ENCODE measurements around the gene LIMS2.

Gene LIMS2

DNA sequence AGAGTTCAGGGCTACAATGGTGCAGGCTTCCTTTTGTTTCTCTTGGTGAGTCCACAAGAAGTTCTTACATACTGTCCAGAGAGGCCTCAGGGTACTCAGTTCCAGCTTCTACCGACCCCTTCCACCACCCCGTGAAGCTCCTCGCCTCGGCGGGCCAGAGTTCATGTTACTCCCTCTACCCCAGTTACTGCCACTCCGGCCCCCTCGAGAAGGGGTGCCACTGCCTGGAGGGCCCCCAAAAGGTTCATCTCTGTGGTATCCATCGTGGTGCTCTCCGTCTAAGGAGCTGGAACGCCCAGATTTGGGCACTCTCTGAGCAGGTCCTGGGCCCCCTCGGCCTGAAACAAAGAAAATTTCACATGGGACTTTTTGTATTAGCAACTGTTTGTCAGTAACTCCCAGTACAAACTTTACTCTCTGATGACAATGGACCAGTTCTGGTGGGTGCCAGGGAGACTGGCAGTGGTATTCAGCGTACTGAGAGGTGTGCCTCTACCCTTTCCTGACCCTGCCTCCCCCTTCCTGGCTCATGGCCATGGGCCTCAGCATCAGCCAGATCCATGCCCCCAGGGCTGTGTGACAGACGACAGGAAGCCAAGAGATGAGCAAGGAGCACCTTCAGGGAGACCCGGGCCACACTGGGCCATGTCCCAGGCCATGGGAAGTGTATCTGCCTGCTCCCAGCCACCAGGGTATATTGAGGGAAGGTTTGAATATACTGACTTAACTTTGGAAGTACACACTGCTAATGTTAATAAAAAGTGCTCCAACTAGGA is 31.1 kb upstream of the LIMS2 start:
- Mint-ChIP-seq H3K9me3 (no peaks in the 10 kb centered on the region), H3K4me3 (no peak overlapping the region), H3K27me3 (no peaks in the 10 kb centered on the region), H3K4me1 (ENCODE audit: low read depth in 2 of 2) (peaks cover 11 to 27% of the 10 kb centered on the region in 2 donors), H3K36me3 (ENCODE audit: insufficient read depth) (peaks cover 51% of the 10 kb centered on the region), H3K27ac (peak overlapping the region; percentile 58 to 81)
- no peak for ATAC-seq (replicated peaks)
- no peak for DNase-seq

DNA sequence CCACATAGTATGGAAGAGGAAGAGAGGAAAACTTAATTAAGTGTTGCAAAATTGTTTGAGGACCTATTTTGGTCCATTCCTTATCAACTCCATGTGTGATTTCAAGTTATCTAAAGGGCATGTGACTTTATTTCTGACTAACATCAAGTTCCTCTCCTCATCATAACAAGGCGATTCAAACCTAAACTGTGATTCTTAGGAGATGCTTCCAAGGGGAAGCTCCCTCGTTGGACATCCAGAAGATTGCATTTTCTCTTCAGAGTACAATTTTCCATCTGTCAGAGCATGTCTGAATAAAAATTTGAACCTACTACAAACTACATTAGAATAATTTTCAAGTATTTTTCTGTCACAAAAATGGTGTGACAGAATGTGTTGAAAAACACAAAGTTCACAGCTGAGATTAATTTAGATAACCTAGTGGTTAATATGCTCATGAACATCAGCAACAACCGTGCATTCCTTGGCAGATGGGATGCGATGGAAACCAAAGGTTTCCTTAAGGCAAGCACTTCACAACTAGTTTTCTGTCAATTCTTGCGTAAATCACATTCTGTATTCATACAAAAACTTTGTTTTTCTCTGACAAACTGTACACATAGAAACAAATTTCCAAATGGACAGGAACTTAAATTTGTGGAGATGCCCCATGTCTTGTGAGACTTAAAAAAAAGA is 30.2 kb upstream of the LIMS2 start:
- H3K27ac Mint-ChIP-seq: peak overlapping the region in 1 of 2 donors; percentile 67
- H3K4me3 Mint-ChIP-seq: no peak overlapping the region
- DNase-seq (no peak), ATAC-seq (replicated peaks) (no peak)
- H3K27me3 Mint-ChIP-seq: no peaks in the 10 kb centered on the region
- H3K4me1 Mint-ChIP-seq (ENCODE audit: low read depth in 2 of 2): peaks cover 17 to 29% of the 10 kb centered on the region in 2 donors
- H3K36me3 Mint-ChIP-seq (ENCODE audit: insufficient read depth): peaks cover 57% of the 10 kb centered on the region
- H3K9me3 Mint-ChIP-seq: no peaks in the 10 kb centered on the region

DNA sequence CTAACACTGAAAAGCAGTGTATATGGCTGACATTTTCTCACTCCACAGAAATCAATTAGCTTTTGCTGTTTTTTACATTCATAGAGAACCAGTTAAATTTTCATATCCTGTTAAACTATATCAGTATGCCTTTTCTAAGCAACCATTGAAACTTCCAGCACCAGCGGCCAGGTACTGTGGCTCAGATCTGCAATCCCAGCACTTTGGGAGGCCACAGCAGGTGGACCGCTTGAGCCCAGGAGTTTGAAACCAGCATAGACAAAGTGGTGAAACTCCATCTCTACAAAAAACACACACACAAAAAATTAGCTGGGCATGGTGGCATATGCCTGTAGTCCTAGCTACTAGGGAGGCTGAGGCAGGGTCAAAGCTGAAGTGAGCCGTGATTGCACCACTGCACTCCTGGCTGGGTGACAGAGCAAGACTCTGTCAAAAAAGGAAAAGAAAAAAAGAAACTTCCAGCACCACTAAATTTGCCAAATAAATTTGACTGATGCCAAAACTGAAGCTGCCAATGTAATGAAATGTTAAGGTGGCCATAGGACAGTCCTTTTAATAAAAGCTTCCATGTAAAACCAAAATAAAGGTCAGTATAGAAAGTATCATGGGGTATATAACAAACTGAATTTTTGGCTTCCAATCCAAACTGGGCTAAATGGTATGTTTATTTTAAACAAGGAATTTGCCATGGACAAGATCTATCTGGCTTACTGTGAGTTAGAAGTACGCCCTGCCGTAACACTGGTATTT is 29.5 kb upstream of the LIMS2 start:
- Mint-ChIP-seq H3K36me3 (ENCODE audit: insufficient read depth) (peaks cover 60% of the 10 kb centered on the region), H3K4me1 (ENCODE audit: low read depth in 2 of 2) (peaks cover 22 to 34% of the 10 kb centered on the region in 2 donors)

DNA sequence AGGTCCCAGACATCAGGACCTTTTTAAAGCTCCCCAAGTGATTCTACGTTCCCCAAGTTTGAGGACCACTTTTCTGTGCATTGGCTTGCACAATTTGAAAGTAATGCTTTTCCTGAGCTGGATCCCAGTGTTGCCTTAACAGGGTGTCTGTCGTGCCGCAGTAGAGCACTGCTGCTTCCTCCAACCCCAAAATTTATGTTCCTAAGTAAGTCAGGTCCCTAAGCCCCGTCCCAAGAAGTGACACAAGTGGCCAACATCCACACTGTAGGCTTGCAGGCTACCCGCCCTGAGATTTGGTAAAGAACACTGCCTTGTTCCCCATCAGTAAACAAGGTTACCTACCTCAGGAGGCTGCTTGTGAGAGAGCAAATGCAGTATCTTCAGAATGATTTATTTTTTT is 28.0 kb upstream of the LIMS2 start:
- ATAC-seq (replicated peaks): no peak
- no peak for DNase-seq
- Mint-ChIP-seq H3K9me3 (no peaks in the 10 kb centered on the region), H3K4me3 (peak overlapping the region in 1 of 2 donors; percentile 36), H3K36me3 (ENCODE audit: insufficient read depth) (peaks cover 46% of the 10 kb centered on the region), H3K27ac (no peak overlapping the region), H3K27me3 (no peaks in the 10 kb centered on the region), H3K4me1 (ENCODE audit: low read depth in 2 of 2) (peaks cover 22 to 34% of the 10 kb centered on the region in 2 donors)

More for the DNA sequence above, 29.5 kb upstream of the LIMS2 start:
- no peaks in the 10 kb centered on the region for H3K27me3 Mint-ChIP-seq
- peak overlapping the region; percentile 28 to 67 for H3K27ac Mint-ChIP-seq
- H3K4me3 Mint-ChIP-seq: peak overlapping the region in 1 of 2 donors; percentile 47
- H3K9me3 Mint-ChIP-seq: no peaks in the 10 kb centered on the region
- no peak for ATAC-seq (replicated peaks)
- DNase-seq: no peak

DNA sequence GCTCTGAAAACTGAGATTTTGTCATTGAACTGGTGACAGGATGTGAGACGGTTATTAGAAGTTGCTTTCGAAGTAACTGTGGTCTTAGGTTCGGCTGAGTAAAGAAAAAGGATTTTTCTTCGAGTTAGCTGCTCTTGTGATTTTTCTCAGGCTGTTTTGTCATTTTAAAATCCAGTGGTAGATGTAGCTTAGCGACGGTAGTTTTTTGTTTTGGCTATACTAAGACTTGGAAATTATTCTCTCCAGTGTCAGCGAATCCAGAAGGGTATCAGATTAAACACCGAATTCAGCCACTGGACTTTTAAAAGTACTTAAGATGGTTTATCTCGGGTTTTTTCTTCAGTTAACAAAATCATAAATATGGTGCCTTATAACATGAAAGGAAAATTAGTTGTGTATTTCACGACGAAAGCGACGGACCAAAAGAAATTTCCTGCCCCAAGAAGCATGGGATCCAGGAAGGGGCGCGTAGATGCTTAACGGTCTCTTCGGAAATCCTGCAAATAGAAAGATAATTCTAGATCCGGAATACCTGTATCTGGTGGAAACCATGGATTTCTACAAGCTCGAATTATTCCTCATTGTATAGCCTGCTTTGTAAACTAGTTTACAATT is 27.2 kb upstream of the LIMS2 start:
- ATAC-seq (replicated peaks) (no peak), DNase-seq (no peak)
- Mint-ChIP-seq H3K27ac (peak overlapping the region; percentile 85 to 96), H3K4me1 (ENCODE audit: low read depth in 2 of 2) (peaks cover 22 to 34% of the 10 kb centered on the region in 2 donors), H3K36me3 (ENCODE audit: insufficient read depth) (peaks cover 46% of the 10 kb centered on the region), H3K9me3 (no peaks in the 10 kb centered on the region), H3K27me3 (peaks cover 0 to under 1% of the 10 kb centered on the region in 2 donors), H3K4me3 (peak overlapping the region; percentile 87 to 91)

DNA sequence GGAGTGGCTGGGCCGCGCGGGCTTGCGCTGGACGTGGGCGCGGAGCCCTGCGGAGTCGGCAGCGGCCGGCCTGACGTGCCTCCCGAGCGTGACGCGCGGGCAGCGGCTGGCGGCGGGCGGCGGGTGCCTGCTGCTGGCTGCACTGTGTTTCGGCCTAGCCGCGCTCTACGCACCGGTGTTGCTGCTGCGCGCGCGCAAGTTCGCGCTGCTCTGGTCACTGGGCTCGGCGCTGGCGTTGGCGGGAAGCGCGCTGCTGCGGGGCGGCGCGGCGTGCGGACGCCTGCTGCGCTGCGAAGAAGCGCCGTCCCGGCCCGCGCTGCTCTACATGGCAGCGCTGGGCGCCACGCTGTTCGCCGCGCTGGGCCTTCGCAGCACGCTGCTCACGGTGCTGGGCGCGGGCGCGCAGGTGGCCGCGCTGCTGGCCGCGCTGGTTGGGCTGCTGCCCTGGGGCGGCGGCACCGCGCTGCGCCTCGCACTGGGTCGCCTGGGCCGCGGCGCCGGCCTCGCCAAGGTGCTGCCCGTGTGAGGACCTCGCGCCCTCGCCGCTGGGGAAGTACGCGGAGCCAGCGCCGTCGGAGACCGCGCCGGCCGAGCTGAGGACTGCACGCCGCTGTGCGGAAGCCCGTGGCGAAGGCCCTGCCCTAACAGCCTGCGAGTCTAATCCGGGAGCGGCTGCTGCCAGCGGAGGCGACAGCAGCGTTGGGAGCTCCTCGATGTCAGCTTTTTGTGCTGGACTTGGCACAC is 26.5 kb upstream of the LIMS2 start:
- peak overlapping the region; percentile 87 to 91 for H3K4me3 Mint-ChIP-seq
- H3K27ac Mint-ChIP-seq: peak overlapping the region; percentile 96
- H3K9me3 Mint-ChIP-seq: no peaks in the 10 kb centered on the region

DNA sequence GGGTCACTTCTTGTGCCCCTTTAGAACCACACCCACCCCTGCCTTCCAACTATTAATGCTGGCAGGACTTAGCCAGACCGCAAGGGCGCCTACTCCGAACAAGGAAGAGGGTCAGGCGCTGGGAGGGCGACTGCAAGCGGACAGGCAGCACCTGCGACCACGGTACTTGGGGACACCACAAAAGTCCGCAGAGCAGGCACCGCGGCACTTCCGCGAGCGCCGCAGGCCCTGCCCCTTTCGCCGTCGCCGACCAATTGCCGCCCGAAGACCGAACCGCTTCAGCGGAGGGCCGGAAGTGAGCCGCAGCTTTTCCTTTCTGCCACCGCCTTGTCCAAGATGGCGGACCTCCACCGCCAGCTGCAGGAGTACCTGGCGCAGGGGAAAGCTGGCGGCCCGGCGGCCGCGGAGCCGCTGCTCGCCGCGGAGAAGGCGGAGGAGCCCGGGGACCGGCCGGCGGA is 25.9 kb upstream of the LIMS2 start, which contains the start of gene SFT2D3:
SFT2D3 (plus strand) TSS at position 305 of the 458 bp plus-strand sequence; CDS start at position 337, 32 bp downstream.
- peak; percentile 82 to 84 (median 84) for DNase-seq
- Mint-ChIP-seq H3K4me3 (peak within 1 kb of the TSS; percentile 87 to 91), H3K4me1 (ENCODE audit: low read depth in 2 of 2) (peaks cover 22 to 30% of the 10 kb centered on the region in 2 donors), H3K27me3 (peaks cover 0 to 13% of the 10 kb centered on the region in 2 donors), H3K27ac (peak within 1 kb of the TSS; percentile 96), H3K36me3 (ENCODE audit: insufficient read depth) (peaks cover 42% of the 10 kb centered on the region), H3K9me3 (no peaks in the 10 kb centered on the region)
- peak; percentile 72 for ATAC-seq (replicated peaks)

More for the DNA sequence above, 26.5 kb upstream of the LIMS2 start:
- peak; percentile 77 to 78 (median 77) for DNase-seq
- Mint-ChIP-seq H3K27me3 (peaks cover 0 to 7% of the 10 kb centered on the region in 2 donors), H3K4me1 (ENCODE audit: low read depth in 2 of 2) (peaks cover 22 to 34% of the 10 kb centered on the region in 2 donors), H3K36me3 (ENCODE audit: insufficient read depth) (peaks cover 46% of the 10 kb centered on the region)
- ATAC-seq (replicated peaks): peak; percentile 80

DNA sequence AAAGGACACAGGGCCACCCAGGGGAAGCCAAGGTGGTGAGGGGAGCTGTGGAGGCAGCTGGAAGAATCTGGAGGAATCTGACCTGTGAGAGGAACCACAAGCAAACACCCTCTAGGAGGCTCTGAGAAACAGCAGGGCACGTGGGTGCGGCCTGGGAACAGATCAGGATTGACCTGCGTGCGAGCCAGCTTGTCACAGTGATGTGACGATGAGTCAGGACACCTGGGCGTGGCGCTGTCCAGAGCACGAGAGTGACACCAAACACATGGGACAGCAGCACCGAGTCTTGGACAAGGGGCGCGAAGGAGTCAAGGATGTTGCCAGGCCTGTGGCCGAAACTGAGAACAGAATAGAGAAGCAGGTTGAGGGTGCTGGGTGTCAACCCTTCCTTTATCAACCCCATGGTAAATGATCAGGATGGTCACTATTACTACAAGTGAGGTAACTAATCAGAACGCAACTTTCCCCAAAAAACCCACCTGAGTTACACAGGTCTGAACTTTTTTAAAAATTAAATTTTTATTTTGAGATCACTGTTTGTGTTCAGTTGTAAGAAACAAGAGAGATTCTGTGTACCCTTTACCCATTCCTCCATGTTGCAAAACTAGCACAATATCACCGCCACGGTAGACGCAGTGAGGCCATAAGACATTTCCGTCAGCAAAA is 25.3 kb upstream of the LIMS2 start:
- no peaks in the 10 kb centered on the region for H3K9me3 Mint-ChIP-seq
- H3K27me3 Mint-ChIP-seq: peaks cover 0 to 13% of the 10 kb centered on the region in 2 donors
- peaks cover 36% of the 10 kb centered on the region for H3K36me3 Mint-ChIP-seq (ENCODE audit: insufficient read depth)
- H3K4me3 Mint-ChIP-seq: peak overlapping the region; percentile 87 to 91
- H3K4me1 Mint-ChIP-seq (ENCODE audit: low read depth in 2 of 2): peaks cover 22 to 30% of the 10 kb centered on the region in 2 donors
- peak in 2 of 3 experiments; percentile 5 to 16 for DNase-seq
- H3K27ac Mint-ChIP-seq: peak overlapping the region; percentile 96
- no peak for ATAC-seq (replicated peaks)

DNA sequence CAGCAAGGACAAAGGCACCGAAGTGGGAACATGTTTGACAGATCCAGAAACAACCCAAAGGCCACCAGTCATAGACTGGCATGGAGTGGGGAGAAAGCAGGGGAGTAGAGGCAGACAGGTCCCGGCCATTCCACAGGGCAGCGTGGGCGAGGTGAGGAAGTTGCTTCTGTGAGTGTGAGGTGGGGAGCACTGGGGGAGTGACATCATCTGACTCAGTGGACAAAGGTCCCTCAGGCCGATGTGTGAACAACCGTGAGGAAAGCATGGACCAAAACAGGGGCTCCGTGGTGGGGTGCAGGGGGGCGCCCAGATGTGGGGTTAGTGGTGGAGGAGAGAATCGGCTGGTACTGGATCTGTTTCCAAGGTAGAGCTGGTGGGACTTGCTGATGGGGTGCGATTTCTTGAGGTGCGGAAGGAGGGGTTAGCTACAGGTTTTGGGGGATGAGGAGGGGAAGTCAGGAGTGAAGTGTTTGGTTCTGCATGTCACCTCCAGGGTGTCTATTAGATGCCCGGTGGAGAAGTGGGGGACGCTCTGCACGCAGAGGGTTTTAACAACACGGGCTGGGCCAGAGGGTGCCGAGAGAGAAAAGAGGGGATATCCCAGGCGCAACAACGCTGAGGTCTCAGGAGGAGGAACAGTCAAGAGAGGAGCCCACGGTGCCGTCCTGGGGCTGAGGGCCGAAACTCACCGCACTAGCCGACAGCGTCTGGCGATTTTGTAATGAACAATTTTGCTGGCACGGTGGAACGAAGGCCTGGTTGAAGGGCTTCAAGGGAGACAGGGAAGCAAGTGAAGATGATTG is 23.4 kb upstream of the LIMS2 start:
- H3K4me3 Mint-ChIP-seq: no peak overlapping the region
- no peaks in the 10 kb centered on the region for H3K9me3 Mint-ChIP-seq
- H3K4me1 Mint-ChIP-seq (ENCODE audit: low read depth in 2 of 2): peaks cover 16 to 17% of the 10 kb centered on the region in 2 donors
- ATAC-seq (replicated peaks): no peak
- no peak overlapping the region for H3K27ac Mint-ChIP-seq
- peaks cover 0 to 13% of the 10 kb centered on the region in 2 donors for H3K27me3 Mint-ChIP-seq
- H3K36me3 Mint-ChIP-seq (ENCODE audit: insufficient read depth): peaks cover 23% of the 10 kb centered on the region
- no peak for DNase-seq

DNA sequence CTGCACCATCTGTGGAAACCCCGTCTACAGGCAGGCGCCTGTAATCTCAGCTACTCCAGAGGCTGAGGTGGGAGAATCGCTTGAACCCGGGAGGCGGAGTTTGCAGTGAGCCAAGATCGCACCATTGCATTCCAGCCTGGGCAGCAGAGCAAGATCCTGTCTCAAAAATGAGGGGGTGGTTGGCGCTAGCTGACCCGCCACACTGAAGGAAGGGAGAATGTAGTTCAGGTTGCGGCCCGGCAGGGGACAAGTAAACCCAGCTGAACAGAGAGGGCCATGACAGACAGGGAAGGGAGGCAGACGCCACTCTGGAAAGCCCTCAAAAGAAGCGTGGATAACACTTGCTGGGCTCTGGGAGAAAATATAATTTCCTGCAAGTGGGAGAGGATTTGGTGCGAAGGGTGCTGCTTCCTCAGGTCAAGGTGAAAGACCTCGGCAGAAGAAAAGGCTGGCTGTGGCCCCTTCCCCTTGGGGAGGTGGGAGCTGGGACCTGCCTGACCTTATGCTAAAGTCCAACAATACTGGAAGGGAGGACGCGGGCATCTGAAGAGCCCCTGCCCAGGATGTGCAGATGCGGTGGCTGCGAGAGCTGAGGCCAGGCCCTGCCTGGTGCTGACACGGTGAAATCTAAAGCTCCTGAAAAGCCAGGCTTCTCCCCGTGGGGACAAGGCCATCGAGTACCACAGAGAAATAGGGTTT is 22.3 kb upstream of the LIMS2 start:
- no peak for ATAC-seq (replicated peaks)
- Mint-ChIP-seq H3K4me1 (ENCODE audit: low read depth in 2 of 2) (peaks cover 13 to 17% of the 10 kb centered on the region in 2 donors), H3K27me3 (peaks cover 0 to 13% of the 10 kb centered on the region in 2 donors), H3K9me3 (no peaks in the 10 kb centered on the region), H3K27ac (no peak overlapping the region), H3K36me3 (ENCODE audit: insufficient read depth) (peaks cover 21% of the 10 kb centered on the region), H3K4me3 (no peak overlapping the region)
- no peak for DNase-seq
